ENCODE data around the gene MAL.

MAL gene

DNA sequence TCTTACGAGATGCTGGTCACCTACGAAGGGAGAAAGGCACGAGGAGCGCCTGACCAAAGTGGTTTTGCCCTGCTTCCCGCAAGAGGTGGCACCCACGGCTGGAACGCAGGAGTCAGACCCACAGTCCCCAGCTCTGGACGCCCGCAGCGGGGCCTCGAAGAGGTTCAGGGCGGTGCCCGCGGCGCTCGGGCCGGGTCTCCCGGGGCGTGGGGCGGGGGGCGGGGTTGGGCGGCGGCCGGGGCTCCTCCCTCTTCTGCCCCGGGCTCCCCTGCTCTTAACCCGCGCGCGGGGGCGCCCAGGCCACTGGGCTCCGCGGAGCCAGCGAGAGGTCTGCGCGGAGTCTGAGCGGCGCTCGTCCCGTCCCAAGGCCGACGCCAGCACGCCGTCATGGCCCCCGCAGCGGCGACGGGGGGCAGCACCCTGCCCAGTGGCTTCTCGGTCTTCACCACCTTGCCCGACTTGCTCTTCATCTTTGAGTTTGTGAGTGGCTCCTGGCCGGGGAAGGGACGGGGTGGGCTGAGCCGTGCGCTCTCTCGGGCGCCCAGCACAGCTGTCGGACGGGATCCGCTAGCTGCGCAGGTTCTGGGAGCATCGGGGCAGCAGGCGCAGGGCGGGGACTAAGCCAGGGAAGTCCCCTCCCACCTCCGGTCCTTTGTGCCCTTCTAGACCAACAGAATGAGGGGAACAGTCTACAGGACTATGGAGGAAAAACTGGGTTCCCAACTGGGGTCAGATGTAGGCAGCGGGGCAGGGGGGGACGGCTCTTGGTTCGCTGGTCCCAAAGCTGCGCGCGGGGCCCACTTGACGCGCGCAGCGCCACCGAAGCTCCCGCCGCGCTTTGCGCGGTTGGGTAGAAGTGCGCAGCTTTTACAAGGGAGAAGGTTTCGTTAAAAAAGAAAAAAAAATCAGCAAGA lies at the start of gene MAL:
Gene MAL (plus strand): TSS at position 303 of the 914 bp plus-strand sequence. CDS start 85 bp downstream, at position 388.
- Mint-ChIP-seq H3K27ac (peak within 1 kb of the TSS; percentile 55), H3K4me3 (peak within 1 kb of the TSS; percentile 75), H3K36me3 (no peaks in the 10 kb centered on the region), H3K9me3 (no peaks in the 10 kb centered on the region), H3K4me1 (peaks cover 8% of the 10 kb centered on the region), H3K27me3 (peaks cover 87% of the 10 kb centered on the region)
- ATAC-seq, result no peak

GRCh38 chr2:94977826-94978225 lies 47.7 kb upstream of the MAL start:
- Mint-ChIP-seq H3K36me3 (no peaks in the 10 kb centered on the region), H3K4me3 (no peak overlapping the region), H3K27ac (no peak overlapping the region), H3K9me3 (no peaks in the 10 kb centered on the region), H3K4me1 (no peaks in the 10 kb centered on the region), H3K27me3 (peaks cover 31% of the 10 kb centered on the region)
- ATAC-seq, result no peak

GRCh38 chr2:94978917-94979316 lies 46.6 kb upstream of the MAL start:
- H3K4me1 Mint-ChIP-seq, result no peaks in the 10 kb centered on the region
- no peak overlapping the region for H3K4me3 Mint-ChIP-seq
- no peak for ATAC-seq
- no peaks in the 10 kb centered on the region for H3K9me3 Mint-ChIP-seq
- H3K36me3 Mint-ChIP-seq, result no peaks in the 10 kb centered on the region
- H3K27me3 Mint-ChIP-seq, result peaks cover 31% of the 10 kb centered on the region
- no peak overlapping the region for H3K27ac Mint-ChIP-seq

- no peak for ATAC-seq
- Mint-ChIP-seq H3K4me3 (no peak overlapping the region), H3K9me3 (peaks cover 3% of the 10 kb centered on the region), H3K27me3 (peaks cover 36% of the 10 kb centered on the region), H3K27ac (no peak overlapping the region), H3K4me1 (no peaks in the 10 kb centered on the region), H3K36me3 (no peaks in the 10 kb centered on the region)
These were observed 45.8 kb upstream of the MAL start for GRCh38 chr2:94979406-94980375.

- Mint-ChIP-seq H3K36me3 (no peaks in the 10 kb centered on the region), H3K4me3 (no peak overlapping the region), H3K27ac (no peak overlapping the region), H3K9me3 (peaks cover 3% of the 10 kb centered on the region), H3K4me1 (no peaks in the 10 kb centered on the region), H3K27me3 (peaks cover 43% of the 10 kb centered on the region)
- no peak for ATAC-seq
These were observed 45.1 kb upstream of the MAL start for GRCh38 chr2:94980406-94980805.

- ATAC-seq, result no peak
- Mint-ChIP-seq H3K9me3 (peaks cover 3% of the 10 kb centered on the region), H3K4me1 (no peaks in the 10 kb centered on the region), H3K27ac (no peak overlapping the region), H3K27me3 (peaks cover 46% of the 10 kb centered on the region), H3K4me3 (no peak overlapping the region), H3K36me3 (no peaks in the 10 kb centered on the region)
These were observed 43.4 kb upstream of the MAL start for GRCh38 chr2:94982156-94982555.

- Mint-ChIP-seq H3K4me1 (no peaks in the 10 kb centered on the region), H3K4me3 (no peak overlapping the region), H3K9me3 (peaks cover 3% of the 10 kb centered on the region), H3K36me3 (no peaks in the 10 kb centered on the region), H3K27ac (no peak overlapping the region), H3K27me3 (peaks cover 41% of the 10 kb centered on the region)
- ATAC-seq, result no peak
These were observed 42.8 kb upstream of the MAL start for GRCh38 chr2:94982675-94983074.

DNA sequence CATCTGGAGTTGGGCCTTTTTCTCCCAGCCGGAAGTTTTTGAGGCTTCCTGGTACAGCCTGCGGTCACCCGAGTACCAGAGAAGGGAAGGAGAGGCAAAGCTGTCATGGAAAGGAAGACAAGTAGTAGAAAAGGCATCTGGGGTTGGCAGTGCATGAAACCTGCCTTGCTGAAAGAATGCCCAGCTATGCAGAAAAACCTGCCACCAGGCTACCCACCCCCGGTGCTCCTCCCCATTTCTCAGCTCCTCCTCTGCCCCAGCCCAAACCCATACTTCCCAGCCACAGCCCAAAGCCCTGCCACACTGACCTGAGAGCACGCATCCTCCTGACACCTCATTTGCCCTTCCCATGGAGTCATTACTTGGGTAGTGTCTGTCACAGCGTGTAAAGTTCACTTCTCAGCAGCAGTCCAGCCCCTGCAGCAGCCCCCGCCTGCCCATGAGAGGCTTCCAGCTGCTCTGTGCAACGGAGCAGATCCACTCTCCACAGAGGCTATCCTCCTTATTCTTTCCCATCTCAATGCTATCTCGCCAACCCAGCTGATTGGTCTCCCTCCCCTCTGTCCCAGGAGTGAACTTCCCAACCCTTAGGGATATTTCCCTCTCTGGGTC lies 40.4 kb upstream of the MAL start:
- no peak for ATAC-seq

DNA sequence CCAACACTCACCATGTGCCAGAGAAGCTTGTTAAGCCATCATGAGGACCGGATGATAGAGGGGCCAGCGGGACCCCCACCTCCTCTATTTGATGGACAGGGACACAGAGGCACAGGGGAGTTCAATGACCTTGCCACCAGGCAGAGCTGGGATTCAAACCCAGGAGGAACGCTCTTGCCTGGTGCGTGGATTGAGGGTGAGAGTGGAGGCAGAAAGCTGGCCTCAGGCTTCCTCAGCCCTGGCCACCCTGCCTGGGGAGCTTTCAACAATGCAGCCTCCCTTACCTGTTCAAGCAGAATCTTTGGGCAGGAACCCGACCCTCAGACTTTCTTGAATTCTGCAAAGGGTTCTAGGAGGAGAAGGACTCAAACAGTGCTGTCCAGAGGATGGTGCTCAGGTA lies 39.9 kb upstream of the MAL start:
- peaks cover 3% of the 10 kb centered on the region for H3K9me3 Mint-ChIP-seq
- peaks cover 26% of the 10 kb centered on the region for H3K27me3 Mint-ChIP-seq
- H3K4me1 Mint-ChIP-seq, result no peaks in the 10 kb centered on the region
- H3K27ac Mint-ChIP-seq, result no peak overlapping the region
- ATAC-seq, result no peak
- H3K4me3 Mint-ChIP-seq, result no peak overlapping the region
- H3K36me3 Mint-ChIP-seq, result no peaks in the 10 kb centered on the region

More for the DNA sequence above, 40.4 kb upstream of the MAL start:
- H3K36me3 Mint-ChIP-seq, result no peaks in the 10 kb centered on the region
- peaks cover 3% of the 10 kb centered on the region for H3K9me3 Mint-ChIP-seq
- H3K27me3 Mint-ChIP-seq, result peaks cover 26% of the 10 kb centered on the region
- H3K27ac Mint-ChIP-seq, result no peak overlapping the region
- H3K4me3 Mint-ChIP-seq, result no peak overlapping the region
- H3K4me1 Mint-ChIP-seq, result no peaks in the 10 kb centered on the region

GRCh38 chr2:94986392-94986963 lies 39.0 kb upstream of the MAL start:
- no peak for ATAC-seq

GRCh38 chr2:94987074-94988020 lies 38.2 kb upstream of the MAL start:
- Mint-ChIP-seq H3K36me3 (no peaks in the 10 kb centered on the region), H3K4me3 (no peak overlapping the region), H3K27ac (no peak overlapping the region), H3K4me1 (no peaks in the 10 kb centered on the region), H3K9me3 (peaks cover 3% of the 10 kb centered on the region), H3K27me3 (peaks cover 16% of the 10 kb centered on the region)
- no peak for ATAC-seq

More at GRCh38 chr2:94986392-94986963, 39.0 kb upstream of the MAL start:
- H3K36me3 Mint-ChIP-seq, result no peaks in the 10 kb centered on the region
- no peaks in the 10 kb centered on the region for H3K4me1 Mint-ChIP-seq
- H3K9me3 Mint-ChIP-seq, result peaks cover 3% of the 10 kb centered on the region
- no peak overlapping the region for H3K27ac Mint-ChIP-seq
- H3K4me3 Mint-ChIP-seq, result no peak overlapping the region
- H3K27me3 Mint-ChIP-seq, result peaks cover 19% of the 10 kb centered on the region

GRCh38 chr2:94990956-94991355 lies 34.6 kb upstream of the MAL start:
- no peaks in the 10 kb centered on the region for H3K9me3 Mint-ChIP-seq

DNA sequence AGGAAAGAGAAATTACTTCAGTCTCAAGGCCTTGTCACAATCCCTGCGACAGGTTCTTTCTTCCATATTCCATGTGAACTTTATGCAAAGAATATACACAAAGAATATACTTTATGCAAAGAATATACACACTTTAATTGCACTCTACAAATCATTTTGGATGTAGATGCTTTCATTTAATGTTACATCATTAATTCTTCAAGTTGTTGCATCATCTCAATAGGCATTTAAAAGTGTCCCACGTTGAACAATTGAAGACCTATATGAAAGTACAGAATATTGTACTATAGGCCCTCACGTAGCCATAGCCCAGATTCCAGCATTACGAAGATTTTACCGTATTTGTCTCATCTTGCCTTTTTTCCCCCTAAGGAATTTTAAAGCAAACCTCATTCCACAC lies 33.1 kb upstream of the MAL start:
- Mint-ChIP-seq H3K27ac (no peak overlapping the region), H3K27me3 (peaks cover 23% of the 10 kb centered on the region), H3K4me1 (no peaks in the 10 kb centered on the region), H3K36me3 (no peaks in the 10 kb centered on the region), H3K4me3 (no peak overlapping the region), H3K9me3 (no peaks in the 10 kb centered on the region)
- no peak for ATAC-seq

More at GRCh38 chr2:94990956-94991355, 34.6 kb upstream of the MAL start:
- H3K27me3 Mint-ChIP-seq, result peaks cover 15% of the 10 kb centered on the region
- no peak for ATAC-seq
- H3K27ac Mint-ChIP-seq, result no peak overlapping the region
- no peaks in the 10 kb centered on the region for H3K4me1 Mint-ChIP-seq
- H3K36me3 Mint-ChIP-seq, result no peaks in the 10 kb centered on the region
- H3K4me3 Mint-ChIP-seq, result no peak overlapping the region

All from stimulated activated memory B cell treated with anti-CD40 and anti-IgM and Interleukin-4, amounts not matched to agents 10 μg/mL and 1 μg/mL and 100 μg/mL, for 72 hours (primary cell).